GM10847 (cell line): ENCODE data around the gene NTM.

Source experiments
- POLR2A ChIP-seq: IDR thresholded peaks from 2 replicates; pipeline ENCODE4 v1.6.1; 2011; ENCODE audit not compliant: insufficient read length; ENCODE audit errors: extremely low read depth

Gene NTM

DNA sequence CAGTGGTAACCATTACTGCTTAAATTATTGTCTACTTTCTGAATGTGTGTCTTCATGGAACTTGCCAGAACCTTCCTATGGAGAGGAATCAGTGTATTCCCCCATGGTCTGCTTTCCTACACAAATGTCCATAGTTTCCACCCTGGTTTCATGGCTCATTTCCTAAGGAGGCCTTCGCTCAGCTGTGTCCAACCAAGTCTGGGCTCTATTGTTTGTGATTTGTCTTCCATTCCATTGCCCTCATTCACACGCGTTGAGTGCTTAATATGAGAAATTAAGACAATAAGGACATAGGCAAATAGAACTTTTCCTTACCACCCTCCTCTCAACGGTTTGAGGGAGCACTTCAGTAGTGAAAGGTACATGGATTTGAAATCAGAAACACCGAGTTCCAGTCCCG lies 510.6 kb downstream of the NTM start:
- no peak for TF ChIP-seq POLR2A

GRCh38 chr11:131883332-131883731 lies 512.9 kb downstream of the NTM start:
- no peak for TF ChIP-seq POLR2A

GRCh38 chr11:131884461-131885073 lies 514.2 kb downstream of the NTM start:
- TF ChIP-seq POLR2A: no peak

- TF ChIP-seq POLR2A: no peak
Measured at GRCh38 chr11:131885431-131885830, 515.0 kb downstream of the NTM start.

GRCh38 chr11:131886201-131886600 lies 515.8 kb downstream of the NTM start:
- TF ChIP-seq POLR2A: no peak

GRCh38 chr11:131888230-131888855 lies 517.9 kb downstream of the NTM start:
- TF ChIP-seq POLR2A: no peak

- TF ChIP-seq POLR2A: no peak
Measured at GRCh38 chr11:131889146-131889577, 518.7 kb downstream of the NTM start.

DNA sequence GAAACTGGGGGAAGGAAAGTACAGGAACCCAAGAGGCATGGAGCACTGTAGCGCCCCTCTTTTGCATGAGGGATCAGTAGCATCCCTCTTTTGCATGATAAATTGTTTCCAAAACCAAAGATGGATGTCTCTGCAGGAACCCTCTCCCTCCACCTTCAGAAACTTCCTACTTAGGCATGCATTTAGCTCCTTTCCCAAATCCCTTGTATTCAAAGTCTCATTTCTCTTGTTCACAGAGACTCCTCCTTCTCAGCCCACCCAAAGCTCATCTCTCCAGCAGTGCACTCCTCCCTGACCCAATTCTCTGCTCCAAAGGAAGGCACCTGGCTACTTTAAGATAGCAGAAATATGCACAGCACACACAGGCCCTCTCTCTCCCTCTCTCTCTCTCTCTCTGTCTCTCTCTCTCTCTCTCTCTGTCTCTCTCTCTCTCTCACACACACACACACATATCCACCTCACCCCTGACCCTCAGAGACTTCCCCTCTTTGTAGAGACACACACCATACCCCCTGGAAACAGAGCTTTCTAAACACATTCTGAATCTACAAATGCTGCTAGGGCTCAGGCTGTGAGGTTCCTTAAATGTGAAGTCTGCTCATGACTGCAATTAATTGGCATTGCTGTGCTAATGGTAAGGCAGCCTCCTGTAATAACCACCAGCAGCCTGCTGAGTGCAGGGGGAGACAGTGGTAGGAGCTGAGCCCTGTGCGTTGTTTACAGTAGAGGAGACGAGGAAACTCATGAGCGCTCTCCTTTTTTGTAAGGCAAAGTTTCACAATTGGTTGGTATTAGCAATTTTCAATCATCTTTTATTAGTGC lies 519.6 kb downstream of the NTM start:
- TF ChIP-seq POLR2A: no peak

DNA sequence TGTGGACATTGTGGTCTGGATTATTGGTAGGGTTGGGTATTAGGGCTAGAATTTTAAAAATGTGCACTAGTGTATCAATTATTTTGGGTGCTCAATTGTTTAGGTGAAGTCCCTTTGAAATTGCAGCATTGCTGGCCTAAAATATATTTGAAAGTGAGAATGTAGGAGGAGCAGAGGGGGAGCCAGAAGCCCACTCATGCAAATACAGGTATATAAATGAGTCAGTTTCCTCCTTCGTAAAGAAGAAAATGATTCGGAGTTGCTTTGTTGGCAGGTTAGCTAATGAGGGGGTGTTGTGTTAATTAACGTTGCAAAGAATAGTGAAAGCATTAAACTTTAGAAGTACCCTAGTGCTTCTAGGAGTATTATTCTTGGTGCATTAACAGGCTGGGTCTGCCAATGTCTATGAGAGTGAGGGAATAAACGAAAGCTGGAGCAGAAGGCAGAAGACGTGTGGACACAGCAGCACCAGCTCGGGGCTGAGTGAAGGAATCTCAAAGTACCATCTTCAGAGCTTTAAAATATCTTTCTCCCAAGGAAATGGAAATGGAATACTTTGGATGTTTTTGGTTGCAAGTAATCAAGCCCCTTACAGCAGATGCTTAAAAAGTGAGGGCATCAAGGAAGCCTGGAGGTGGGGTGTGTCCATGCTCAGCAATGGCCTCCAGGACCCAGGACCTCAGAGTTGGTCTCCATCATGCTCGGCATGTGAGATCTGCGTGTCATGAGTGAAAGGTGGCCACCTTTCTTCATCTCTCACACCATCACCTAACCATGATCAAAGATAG lies 522.9 kb downstream of the NTM start:
- no peak for TF ChIP-seq POLR2A

DNA sequence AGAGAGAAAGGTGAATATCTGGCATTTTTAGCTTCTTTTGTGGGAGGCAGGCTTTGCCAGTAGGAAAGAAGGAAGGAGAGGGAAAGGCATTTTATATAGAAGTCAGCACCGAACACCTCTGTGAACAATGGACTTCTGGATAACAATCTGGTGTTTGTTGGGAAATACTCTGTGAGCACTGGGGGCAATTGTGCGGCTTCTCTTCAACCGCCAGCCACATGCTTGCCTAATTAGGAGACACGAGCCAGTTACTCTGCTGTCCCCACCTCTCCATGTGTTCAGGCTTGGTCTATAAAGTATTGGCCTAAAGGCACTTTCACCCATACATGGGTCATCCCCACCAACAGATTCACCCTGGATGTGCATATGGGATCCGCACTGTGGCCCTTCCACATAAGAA lies 523.6 kb downstream of the NTM start:
- no peak for TF ChIP-seq POLR2A

- no peak for TF ChIP-seq POLR2A
Measured at GRCh38 chr11:131894615-131895544, 524.5 kb downstream of the NTM start.

DNA sequence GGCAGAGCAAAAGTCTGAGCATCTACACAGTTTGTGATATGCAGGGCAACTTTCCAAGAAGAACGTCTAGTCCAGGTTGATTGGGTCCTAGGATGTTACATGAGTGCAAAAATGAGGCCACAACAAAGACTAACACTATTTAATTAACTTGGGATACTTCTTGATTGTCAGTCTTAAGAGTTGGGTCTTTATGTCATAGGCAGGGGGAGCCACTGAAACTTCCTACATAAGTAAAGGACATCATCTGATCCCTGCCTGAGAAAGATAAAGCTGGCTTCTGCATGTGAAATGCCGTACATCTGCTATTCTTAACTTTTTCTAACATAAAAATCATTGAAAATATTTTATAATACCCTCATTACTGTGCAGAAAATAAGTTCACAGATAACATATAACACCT lies 525.5 kb downstream of the NTM start:
- no peak for TF ChIP-seq POLR2A

GRCh38 chr11:131896978-131897615 lies 526.7 kb downstream of the NTM start:
- no peak for TF ChIP-seq POLR2A

DNA sequence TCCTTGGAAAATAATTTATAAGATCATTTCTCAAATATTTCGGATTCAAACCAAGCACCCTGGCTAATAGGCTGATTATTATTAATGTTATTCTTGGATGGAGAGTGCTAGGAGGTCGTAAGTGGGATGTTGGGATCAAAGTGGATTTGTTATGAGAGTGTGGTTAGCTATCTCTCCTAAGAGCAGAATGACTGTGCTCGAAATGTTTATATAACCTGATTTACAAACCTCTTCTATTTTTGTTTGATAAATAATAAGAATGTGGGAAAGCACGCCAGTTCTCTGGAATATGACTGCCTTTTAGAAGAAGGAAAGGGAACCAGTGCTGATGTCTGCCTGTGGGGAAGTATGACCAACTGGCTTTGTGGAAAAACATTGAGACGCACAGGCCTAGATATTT lies 527.5 kb downstream of the NTM start:
- no peak for TF ChIP-seq POLR2A
